Stimulated activated CD4-positive, alpha-beta T cell treated with anti-CD3 and anti-CD28 coated beads, Interleukin-1b, Interleukin-23, amount 100 ng/mL, for 4 hours (primary cell): Measurements from ENCODE around the gene SMIM17.
"Not testable (repeated sequence)": the region's sequence is repeated elsewhere in the genome, so short reads cannot be mapped to it uniquely, and the experiment has no call there.

Source experiments
- DNase-seq, 2 donors: peaks; one replicate each; pipeline ENCODE4 v3.0.0-alpha.2; 2020; ENCODE audit warnings: low read depth in 2 of 2

Gene SMIM17

DNA sequence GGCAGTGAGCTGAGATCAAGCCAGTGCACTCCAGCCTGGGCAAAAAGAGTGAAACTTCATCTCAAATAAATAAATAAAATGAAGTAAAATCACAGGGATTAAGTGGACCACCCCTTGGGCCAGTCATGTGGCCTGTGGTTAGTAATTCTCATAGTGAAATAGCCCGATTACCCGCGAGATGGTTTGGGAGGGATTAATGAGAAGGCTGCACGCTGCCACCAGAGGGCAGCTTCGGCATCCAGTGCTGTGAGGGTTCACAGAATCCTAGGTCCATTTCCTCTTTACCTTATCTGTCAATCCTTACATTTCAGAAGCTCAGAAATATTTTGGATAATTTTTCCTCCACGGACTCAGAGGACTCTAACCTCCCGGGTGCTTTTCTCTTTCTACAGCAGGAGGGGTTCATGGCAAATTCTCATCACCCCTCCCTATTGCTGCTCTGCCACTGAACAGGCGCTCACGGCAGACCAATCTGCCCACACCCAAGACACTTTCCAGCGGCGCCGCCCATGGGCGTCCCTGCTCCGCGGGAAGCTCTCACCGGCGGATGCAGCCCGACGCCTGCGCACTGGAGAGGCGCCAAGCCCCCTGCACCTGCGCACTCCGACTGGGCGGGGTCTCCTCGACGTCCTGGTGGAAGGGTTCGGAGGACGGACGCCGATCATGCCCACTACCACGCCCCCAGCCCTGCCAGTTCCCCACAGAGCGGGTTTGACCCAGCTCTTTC, 17.6 kb downstream of the SMIM17 start:
- peak in 1 of 2 donors; percentile 2 for DNase-seq

DNA sequence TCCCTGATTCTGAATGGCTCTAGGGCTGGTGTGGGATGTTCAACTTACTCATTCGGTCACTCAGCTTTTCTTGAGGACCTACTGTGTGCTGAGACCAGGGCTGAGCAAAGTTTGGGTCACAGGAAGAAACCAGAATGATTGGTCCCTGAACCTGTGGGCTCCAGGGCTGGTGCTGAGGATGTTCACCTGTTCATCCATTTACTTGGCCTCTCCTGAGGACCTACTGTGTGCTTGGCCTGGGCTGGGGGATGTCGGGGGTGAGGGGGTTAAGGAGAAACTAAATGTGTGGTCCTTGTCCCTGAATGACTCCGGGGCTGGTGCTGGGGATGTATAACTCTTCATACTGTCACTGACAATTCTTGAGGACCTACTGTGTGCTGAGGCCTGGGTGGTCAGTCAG, 18.3 kb downstream of the SMIM17 start:
- no peak for DNase-seq

DNA sequence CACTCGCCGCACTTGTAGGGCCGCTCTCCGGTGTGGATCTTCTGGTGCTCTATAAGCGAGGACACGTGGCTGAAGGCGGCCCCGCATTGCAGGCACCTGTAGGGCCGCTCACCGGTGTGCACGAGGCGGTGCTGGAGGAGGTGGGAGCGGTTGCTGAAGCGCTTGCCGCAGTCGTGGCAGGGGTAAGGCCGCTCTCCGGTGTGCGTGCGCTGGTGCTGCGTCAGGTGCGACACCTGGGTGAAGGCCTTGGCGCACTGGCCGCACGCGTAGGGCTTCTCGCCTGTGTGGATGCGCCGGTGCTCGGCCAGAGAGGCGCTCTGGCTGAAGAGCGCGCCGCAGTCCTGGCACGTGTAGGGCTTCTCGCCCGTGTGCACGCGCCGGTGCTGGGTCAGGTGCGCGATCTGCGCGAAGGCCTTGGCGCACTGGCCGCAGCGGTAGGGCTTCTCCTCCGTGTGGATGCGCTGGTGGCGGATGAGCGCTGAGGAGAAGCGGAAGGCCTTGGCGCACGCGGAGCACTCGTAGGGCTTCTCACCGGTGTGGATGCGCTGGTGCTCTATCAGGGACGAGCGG, 21.1 kb downstream of the SMIM17 start:
- DNase-seq = no peak

DNA sequence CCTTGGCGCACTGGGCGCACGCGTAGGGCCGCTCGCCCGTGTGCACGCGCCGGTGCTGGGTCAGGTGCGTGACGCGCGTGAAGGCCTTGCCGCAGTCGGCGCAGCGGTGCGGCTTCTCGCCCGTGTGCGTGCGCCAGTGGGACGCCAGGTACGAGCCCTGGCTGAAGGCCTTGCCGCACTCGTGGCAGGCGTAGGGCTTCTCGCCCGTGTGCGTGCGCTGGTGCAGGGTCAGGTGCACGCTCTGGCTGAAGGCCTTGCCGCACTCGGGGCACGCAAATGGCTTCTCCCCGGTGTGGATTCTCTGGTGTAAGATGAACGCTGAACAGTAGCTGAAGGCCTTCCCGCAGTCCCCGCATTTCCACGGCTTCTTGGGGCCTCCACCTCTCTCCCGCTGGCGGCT, 21.6 kb downstream of the SMIM17 start:
- DNase-seq = no peak

DNA sequence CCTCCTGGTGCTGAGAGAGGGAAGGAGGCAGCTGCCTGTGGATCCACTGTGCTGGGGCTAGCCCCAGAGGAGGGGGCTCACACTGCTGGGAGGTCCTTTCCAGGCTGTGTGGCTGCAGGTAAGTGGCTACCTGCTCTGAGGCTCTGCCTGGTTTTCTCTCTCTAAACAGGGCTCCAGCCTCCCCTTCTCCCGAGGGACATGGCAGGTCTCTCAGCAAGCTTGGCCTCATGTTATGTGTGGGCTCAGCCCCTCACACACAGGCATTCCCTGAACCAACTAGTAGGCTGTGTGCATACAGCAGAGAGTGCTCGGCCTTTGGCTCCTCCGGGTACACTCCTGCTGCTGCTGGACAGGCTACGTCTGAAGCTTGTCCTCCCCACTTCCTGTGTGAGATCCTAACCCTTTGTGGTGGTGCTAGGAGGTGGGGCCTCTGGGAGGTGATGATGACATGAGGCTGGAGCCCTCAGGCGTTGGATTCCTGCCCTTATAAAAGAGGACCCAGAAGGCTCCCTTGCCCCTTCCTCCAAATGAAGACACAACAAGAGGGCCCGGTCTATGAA, 24.4 kb downstream of the SMIM17 start:
- DNase-seq = no peak

DNA sequence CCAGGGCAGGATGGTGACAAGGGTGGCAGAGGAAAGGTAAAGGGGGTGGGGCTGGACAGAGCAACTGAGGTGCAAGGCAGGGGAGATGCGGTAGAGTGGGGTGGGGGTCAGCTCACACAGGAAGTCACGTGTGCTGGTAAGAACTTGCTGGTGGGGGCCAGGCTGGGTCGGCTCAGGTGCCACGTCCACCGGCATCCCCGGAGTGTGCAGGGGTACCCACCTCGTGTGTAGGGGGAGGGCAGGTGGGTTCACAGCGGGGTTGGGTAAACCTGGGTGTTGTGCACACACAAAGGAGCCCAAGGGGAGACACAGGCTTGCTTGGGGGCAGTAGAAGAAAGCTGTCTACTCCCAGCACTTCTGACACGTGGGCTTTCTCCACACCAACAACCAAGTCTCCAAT, 25.7 kb downstream of the SMIM17 start:
- no peak for DNase-seq

DNA sequence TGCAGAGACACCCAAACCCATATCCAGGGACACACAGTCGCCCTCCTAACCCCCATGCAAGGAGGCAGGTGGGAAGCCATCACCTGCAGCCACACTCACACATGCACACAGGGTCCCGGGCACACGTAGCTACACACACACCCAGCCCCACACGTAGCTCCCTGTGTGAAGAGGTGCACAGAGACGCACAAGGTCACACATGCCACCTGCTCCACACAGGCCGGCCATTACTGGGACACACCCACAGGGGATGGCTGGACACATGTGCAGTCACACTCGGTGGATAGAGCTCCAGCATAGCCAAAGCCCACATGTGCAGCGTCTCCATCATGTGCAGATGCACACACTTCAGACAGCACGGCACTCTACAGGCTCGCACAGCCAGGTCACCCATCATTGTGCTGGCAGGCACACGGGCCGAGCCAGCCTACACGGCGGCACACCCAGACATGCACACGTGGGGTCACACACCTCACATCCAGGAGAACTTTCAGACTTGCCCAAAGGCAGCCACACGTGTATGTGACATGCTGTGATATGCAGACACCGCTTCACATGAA, 27.5 kb downstream of the SMIM17 start:
- DNase-seq = no peak

DNA sequence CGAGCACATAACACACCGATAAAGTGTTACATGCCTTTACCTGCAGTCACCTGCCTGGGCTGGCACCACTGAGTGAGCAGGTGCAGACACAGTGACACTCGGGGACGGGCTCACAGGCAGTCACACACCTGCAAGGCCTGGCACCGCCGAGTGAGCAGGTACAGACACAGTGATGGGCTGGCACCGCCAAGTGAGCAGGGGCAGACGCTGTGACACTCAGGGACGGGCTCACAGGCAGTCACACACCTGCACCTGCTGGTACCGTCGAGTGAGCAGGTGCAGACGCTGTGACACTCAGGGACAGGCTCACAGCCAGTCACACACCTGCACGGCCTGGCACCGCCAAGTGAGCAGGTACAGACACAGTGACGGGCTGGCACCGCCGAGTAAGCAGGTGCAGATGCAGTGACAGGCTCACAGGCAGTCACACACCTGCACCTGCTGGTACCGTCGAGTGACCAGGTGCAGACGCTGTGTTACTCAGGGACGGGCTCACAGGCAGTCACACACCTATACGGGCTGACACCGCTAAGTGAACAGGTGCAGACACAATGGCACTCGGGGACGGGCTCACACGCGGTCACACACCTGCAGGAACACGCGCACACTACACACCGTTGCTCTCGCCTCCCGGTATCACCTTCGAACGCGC, 28.1 kb downstream of the SMIM17 start:
- no peak for DNase-seq

DNA sequence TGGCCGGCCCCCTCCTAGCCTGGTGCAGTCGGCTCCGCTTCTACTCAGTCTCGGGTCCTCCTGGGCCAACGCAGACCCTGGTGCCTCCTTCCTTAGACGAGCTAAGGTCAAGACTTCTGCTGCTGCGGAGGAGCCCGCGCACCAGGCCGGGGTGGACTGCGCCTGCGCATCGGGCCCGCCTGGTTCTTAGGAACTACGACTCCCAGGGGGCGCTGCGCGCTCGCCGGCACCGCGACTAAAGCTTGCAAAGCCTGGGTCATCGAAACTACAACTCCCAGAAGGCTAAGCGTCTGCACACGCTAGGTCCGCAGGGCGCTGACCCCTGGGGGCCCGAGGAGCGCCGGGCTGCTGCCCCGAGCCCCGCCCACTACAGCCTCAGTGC, 28.6 kb downstream of the SMIM17 start, which contains the start of gene ZNF835:
ZNF835 (minus strand) TSS at position 145 of the 382 bp plus-strand sequence. CDS start 6,559 bp downstream, outside the sequence.
- DNase-seq = peak; percentile 75 to 85

DNA sequence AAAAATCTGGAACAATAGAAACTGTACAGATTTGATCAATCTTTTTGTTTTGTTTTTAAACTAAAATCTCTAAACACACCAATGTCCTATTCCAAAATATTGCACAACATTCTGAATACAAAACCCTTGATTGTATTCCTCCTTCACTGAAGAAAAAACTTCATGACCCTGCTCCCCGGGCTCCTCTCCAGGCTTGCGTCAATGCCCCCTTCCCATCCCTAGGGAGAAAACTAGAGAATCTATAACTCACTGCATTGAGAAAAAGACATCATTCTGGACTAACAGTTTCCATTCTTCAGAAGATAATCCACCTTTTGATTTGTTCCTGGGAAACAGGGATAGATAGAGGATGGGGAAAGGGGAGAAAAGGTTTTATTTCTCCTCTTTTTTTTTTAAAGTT, 29.7 kb downstream of the SMIM17 start:
- not testable (repeated sequence) for DNase-seq

DNA sequence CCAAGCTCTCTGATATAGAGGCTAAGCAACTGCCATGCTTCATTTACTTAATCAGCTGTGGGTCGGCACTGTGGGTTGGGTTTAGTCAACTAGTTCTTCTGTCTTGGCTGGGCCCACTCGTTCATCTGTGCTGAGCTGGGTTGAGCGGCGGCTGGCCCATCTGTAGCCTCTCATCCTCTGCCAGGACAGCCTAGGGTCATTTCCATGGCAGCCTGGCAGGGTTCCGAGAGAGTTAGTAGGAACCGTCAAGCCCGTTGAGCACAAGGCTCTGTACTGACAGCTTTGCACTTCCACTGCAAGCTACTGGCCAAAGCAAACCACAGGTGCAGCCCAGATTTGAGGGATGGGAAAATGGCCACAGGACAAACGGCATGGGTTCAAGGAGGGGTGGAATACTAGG, 35.2 kb downstream of the SMIM17 start:
- no peak for DNase-seq

DNA sequence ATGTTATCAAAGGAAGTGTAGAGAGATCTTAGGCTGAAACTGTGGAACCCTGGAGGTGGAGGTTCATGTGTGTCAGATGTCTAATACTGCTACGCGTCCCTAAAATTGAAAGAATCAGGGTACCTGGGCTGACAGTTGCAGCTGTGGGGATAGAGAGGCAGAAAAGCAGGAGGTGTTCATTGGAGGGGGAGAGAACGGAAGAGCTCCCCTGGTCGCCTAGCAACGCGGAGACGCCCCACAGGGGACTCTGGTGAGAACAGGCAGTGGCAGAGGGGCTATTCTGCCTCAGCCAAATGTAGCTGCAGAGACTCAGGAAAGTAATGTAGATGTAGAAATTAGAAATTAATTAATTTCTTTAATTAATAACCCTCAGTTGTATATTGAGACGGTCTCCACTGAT, 38.7 kb downstream of the SMIM17 start:
- no peak for DNase-seq

DNA sequence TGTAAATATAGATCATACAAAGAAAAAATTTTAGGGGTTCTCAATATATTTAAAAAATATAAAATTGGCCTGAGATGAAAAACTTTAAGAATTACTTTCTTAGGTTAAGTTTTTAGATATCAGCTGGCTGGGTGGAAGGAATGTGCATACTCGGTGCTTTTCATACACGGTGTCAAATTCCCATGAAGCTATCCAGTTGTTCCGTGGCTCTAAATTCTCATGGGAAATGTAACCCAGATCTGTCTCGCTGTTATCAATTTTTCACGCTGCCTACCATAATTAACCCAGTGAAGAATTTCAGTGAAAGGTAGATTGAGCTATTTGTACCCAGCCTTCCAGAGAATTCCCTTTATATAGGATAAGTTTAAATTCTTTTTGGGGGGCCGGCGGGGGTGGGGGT, 40.2 kb downstream of the SMIM17 start:
- no peak for DNase-seq

DNA sequence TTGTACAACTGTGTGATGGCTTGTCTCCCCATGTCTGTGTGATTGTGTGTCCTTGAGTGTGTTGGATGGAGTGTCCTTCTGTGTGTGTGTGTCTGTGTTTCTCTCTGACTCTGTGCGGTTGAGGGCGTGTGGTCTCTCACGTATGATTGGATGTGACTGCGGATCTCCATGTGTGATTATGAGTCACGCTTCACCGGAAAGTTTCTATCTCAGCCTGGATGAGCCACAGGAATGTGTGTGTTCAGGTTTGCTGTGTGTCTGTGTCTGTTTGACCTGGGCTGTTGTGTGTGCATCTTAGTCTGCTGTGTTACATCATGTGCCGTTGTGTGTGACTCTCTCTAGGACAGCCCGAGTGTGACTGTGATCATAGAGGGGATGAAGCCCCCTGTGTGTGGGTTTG, 44.1 kb downstream of the SMIM17 start:
- DNase-seq = no peak

DNA sequence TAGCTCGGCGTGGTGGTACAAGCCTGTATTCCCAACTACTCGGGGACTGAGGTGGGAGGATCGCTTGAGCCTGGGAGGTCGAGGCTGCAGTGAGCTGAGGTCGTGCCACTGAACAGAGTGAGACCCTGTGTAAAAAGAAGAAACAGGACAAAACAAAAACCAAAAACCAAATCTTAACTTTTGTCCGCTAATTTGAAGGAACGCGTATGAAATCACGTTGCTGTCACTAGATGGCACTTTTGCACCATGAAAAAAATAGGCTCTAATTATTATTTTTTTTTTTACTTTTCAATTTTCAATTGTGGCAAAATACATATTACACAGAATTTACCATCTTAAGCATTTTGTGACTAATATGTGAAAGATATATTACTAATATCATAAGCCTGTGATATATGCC, 46.2 kb downstream of the SMIM17 start:
- DNase-seq = no peak

DNA sequence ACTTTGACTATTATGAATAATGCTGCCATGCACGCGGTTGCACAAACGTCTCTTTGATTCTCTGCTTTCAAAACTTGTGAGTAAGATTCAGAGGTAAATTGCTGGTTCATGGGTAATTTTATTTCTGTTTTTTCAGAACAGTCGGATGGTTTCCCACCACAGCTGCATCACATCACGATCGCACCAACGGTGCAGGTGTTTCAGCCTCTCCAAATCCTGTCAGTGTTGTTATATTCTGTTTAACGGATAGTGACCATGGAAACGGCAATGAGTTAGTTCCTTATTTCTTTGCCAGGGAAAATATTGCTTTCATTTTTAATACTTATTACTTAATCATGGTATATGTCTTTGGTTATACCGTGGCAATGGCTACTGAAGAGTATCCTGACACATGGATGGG, 47.7 kb downstream of the SMIM17 start:
- DNase-seq = no peak

DNA sequence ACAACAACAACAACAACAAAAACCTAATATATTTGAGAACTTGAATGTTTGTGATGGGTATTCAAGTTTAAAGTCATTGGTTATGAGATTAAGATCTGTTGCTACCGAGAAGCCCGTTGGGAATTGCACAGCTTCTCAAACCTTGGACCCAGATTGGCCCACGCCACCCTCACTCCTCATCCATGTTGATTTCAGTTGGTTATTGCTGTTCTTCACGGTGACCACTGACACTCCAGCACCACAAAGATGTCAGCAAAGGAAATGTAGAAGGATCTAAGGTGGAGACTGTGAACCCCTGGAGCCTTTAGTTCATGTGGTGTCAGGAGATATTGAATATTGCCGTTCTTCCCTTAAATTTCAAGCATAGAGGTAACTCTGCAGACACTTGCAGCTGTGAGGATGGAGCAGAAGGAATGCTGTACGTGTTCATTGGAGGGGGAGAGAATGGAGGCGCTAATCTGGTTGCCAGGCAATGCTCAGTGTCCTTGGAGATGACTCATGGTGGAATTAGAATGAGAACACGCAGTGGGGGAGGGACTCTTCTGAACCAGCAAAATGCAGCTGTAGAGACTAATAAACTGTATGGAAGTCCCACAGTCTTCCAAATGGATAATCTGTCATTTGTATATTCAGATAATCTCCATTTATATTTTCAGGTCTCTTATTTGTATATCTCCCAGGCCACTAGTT, 49.4 kb downstream of the SMIM17 start:
- no peak for DNase-seq

DNA sequence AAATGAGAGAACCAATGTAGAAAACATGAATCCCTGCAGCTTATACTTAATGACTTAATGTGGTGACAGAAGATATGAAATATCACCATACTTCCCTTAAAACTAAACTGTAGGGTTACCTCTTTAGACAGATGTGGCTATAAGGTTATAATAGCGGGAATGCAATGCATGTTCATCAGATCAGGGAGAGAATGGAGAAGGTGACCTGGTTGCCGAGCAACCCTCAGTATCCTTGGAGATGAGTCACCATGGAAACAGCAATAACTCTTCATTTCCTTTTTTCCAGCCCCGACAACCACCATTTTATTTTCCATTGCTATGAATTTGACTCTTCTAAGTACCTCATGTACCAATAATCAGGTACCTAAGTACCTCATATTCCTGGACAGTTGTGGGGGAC, 56.6 kb downstream of the SMIM17 start:
- no peak for DNase-seq

DNA sequence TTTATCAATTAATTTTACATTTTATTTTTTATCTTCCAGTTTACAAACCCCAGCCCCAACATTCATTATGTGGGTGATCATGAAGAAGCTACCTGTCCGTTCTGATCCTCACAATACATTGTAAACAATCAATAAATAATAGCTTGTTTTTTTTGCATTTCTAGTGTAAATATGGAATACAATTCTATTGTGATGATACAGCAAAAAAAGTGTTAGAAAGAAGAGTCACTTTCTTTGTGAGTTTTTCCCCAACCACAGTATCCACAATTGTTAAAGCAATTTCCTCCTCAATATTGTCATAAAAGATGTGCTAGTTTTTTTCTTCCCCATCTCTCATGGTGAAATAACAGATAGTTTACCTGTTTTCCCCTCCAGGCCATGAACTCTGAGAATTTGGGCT, 58.9 kb downstream of the SMIM17 start:
- no peak for DNase-seq

DNA sequence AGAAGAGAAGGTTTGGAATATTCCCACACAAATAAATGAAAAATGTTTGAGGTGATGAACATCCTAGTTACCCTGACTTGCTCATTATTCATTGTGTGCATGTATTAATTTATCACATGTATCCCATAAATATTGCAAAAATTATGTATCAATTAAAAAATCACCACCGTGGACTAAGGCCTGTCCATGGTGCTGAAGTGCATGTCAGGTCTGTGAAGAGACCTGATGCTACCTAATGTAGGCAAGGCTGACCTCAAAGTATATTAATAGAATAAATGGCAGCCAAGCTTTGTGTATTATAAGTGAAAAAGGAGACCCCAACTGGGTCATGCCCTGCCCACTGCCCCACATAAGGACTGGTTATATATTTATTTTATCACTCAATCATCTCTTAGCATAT, 63.0 kb downstream of the SMIM17 start:
- no peak for DNase-seq
